A673 (cell line): ENCODE measurements around the gene PFN3. TPM values are rescaled to one million over a fixed set of nuclear protein-coding genes. Genes with fewer than 3 reads are reported as not detected.
A peak's percentile ranks its signal among the peaks of the same experiment; 100 is the strongest.

ENCODE experiments used
- BruUV-seq: library from RNA; stranded (reverse); fragments of 400-500 nt; replicated peaks from 2 replicates; lab custom pipeline; 2021; lab: Mats Ljungman, UMichigan
- CTCF ChIA-PET: fragments of 300-600 bp; sonication (Branson Sonifier 250); formaldehyde crosslinking; loops from one replicate; lab custom pipeline; 2022; ENCODE audit warnings: antibody characterized with exemption; lab: Charles Lee
- POLR2A ChIA-PET: fragments of 300-600 bp; sonication (Branson Sonifier 250); formaldehyde crosslinking; loops from one replicate; lab custom pipeline; 2022; ENCODE audit warnings: antibody characterized with exemption; ENCODE audit not compliant: low non-redundant PET; lab: Charles Lee
- DNase-seq: peaks from one replicate; pipeline ENCODE4 v3.0.0-alpha.2; 2015; ENCODE audit warnings: low spot score
- H3K27ac ChIP-seq: fragments of 200-600 bp; sonication (generic); 2 replicates; pipeline ENCODE4 v1.5.1; 2016; ENCODE audit warnings: mixed run types, low read depth, mild to moderate bottlenecking, mixed read lengths, antibody characterized with exemption, low read length; ENCODE audit not compliant: poor library complexity, severe bottlenecking
- H3K27me3 ChIP-seq: fragments of 200-600 bp; sonication (generic); replicated peaks from 2 replicates; pipeline ENCODE4 v1.6.1; 2017; ENCODE audit warnings: mixed run types, low read depth, mild to moderate bottlenecking, mixed read lengths, antibody characterized with exemption, low read length; ENCODE audit not compliant: insufficient read depth, poor library complexity
- H3K36me3 ChIP-seq: fragments of 200-600 bp; sonication (generic); 2 replicates; pipeline ENCODE4 v1.6.1; 2016; ENCODE audit warnings: mixed run types, mild to moderate bottlenecking, mixed read lengths, antibody characterized with exemption, low read length; ENCODE audit not compliant: insufficient read depth, poor library complexity, severe bottlenecking
- H3K4me1 ChIP-seq: fragments of 200-600 bp; sonication (generic); 2 replicates; pipeline ENCODE4 v1.6.1; 2017; ENCODE audit warnings: mixed run types, mild to moderate bottlenecking, mixed read lengths, antibody characterized with exemption, low read length; ENCODE audit not compliant: insufficient read depth, poor library complexity, severe bottlenecking
- H3K4me3 ChIP-seq: fragments of 200-600 bp; sonication (generic); 2 replicates; pipeline ENCODE4 v1.5.1; 2016; ENCODE audit warnings: low read depth, mixed run types, mild to moderate bottlenecking, mixed read lengths, low read length; ENCODE audit not compliant: poor library complexity, severe bottlenecking
- H3K9me3 ChIP-seq: fragments of 200-600 bp; sonication (generic); 2 replicates; pipeline ENCODE4 v1.6.1; 2016; ENCODE audit warnings: mixed run types, low read depth, mild to moderate bottlenecking, mixed read lengths, antibody characterized with exemption, low read length; ENCODE audit not compliant: poor library complexity, severe bottlenecking
- EZH2 ChIP-seq: fragments of 200-600 bp; sonication (generic); IDR thresholded peaks from 2 replicates; pipeline ENCODE4 v1.6.1; 2017; ENCODE audit warnings: borderline replicate concordance, low read depth, mild to moderate bottlenecking, mixed read lengths, antibody characterized with exemption, low read length; ENCODE audit not compliant: poor library complexity, severe bottlenecking
- intact Hi-C: fragments of 100-400 bp; cut with micrococcal nuclease; formaldehyde crosslinking; loops from one replicate; pipeline ENCODE4 v1.10.0; 2022; ENCODE audit not compliant: unreplicated experiment
- total RNA-seq: library from RNA; stranded (reverse); gene quantifications from 2 replicates; pipeline ENCODE4 v1.2.3, GENCODE V29; 2021
- TF ChIP-seq, protein P1 (sequence below): fragments of 300-800, 200-600 bp; sonication (generic); conservative IDR thresholded peaks from 2 replicates; pipeline ENCODE4 v1.5.1; 2017; ENCODE audit warnings: low read depth, mild to moderate bottlenecking, antibody characterized with exemption, low read length, moderate library complexity, mixed read lengths

The PFN3 gene
- total RNA-seq, 1 experiment from 2014 or later, result not detected

DNA sequence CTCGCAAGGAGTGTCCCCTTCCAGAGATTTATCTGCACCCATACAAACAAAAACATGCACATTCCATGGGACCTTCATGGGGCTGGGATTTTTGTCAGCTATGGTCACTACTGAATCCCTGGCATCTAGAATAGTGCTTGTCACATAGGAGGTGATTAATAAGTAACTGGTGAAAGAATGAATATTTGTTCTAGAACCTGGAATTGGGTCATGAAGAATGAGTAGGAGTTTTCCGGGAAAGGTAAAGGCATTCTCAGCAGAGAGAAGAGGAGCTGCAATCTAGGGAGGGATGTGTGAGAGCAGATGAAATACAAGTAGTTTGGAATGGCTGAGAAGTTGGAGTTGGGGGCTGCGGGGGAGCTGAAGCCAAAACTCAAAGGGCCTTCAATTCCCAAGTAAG, 46.2 kb downstream of the PFN3 start:
- CTCF ChIA-PET, result no interaction called here
- Histone ChIP-seq H3K4me3 (no peak overlapping the region), H3K4me1 (peaks cover 7% of the 10 kb centered on the region), H3K36me3 (no peaks in the 10 kb centered on the region), H3K27me3 (no peaks in the 10 kb centered on the region), H3K9me3 (no peaks in the 10 kb centered on the region), H3K27ac (no peak overlapping the region)
- no TSS peak for BruUV-seq
- no peak for DNase-seq
- no peak for TF ChIP-seq EZH2
- TF ChIP-seq, protein P1, sequence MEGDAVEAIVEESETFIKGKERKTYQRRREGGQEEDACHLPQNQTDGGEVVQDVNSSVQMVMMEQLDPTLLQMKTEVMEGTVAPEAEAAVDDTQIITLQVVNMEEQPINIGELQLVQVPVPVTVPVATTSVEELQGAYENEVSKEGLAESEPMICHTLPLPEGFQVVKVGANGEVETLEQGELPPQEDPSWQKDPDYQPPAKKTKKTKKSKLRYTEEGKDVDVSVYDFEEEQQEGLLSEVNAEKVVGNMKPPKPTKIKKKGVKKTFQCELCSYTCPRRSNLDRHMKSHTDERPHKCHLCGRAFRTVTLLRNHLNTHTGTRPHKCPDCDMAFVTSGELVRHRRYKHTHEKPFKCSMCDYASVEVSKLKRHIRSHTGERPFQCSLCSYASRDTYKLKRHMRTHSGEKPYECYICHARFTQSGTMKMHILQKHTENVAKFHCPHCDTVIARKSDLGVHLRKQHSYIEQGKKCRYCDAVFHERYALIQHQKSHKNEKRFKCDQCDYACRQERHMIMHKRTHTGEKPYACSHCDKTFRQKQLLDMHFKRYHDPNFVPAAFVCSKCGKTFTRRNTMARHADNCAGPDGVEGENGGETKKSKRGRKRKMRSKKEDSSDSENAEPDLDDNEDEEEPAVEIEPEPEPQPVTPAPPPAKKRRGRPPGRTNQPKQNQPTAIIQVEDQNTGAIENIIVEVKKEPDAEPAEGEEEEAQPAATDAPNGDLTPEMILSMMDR, result no peak
- intact Hi-C loops, result no loop called here
- POLR2A ChIA-PET, result no interaction called here

DNA sequence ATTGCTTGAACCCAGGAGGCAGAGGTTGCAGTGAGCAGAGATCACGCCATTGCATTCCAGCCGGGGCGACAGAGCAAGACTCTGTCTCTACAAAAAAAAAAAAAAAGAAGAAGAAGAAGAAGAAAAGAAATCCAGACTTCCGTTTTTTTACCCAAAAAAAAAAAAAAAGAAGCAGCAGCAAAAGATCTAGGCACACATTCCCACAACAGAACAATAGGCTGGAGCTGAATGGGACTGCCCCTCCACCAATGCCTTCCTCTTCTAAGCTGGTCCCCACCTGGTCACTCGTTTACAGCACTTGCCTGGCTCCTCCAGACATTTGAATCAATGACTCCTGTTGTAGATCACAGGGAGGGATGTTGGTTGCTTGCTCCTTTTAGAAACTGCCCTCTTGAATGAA, 47.4 kb downstream of the PFN3 start:
- H3K9me3 ChIP-seq, result no peaks in the 10 kb centered on the region
- no peak for DNase-seq
- no peak overlapping the region for H3K27ac ChIP-seq
- intact Hi-C loops, result no loop called here
- no TSS peak for BruUV-seq
- TF ChIP-seq, protein P1, result no peak
- no peak for TF ChIP-seq EZH2
- POLR2A ChIA-PET, result no interaction called here
- H3K4me1 ChIP-seq, result peaks cover 8% of the 10 kb centered on the region
- CTCF ChIA-PET, result no interaction called here
- H3K27me3 ChIP-seq, result no peaks in the 10 kb centered on the region
- H3K36me3 ChIP-seq, result no peaks in the 10 kb centered on the region
- no peak overlapping the region for H3K4me3 ChIP-seq

DNA sequence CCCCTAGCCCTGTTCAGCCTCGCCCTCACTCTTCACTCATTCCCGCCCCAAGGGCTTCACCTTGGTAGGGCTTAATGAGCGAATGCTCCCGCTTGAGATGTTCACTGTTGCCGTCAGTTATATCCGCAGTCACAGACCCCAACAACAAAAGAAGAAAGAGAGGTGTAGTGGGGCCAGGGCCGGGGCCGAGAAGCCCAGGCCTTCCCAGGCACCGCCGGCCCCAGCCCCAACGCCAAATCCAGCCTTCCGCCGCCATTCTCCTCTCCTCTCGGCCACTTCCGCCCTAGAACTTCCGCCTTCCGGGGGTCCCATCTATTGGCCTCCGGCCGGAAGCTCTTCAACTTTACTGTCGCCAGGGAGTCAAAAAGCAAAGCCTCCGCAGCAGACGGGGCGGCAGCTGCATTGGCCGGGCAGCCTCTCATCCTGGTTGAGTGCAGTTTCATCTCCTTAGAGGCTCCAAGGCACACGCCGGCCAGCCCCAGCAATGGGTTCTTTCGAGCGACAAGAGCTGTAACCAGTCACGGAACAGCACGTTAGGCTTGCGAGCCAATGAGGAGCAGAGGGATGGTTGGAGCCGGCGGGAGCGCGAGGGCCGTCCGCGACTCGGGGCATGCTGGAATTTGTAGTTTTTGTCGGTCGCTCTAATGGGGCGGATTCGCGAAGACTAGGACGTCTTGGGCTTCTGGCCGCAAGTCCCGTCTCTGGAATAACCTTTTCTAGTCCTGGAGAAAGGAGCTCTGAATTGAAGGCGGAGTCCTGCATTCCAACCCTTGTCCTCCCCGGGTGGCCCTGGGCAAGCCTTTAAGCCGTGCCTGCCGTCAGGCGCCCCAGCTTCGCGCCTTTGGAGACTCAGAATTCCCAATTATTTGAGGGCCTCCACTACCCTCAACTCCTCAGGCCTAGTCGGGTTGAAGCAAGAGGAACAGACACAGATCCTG, 48.8 kb downstream of the PFN3 start, which contains the start of gene LMAN2:
Gene LMAN2, minus strand, starts transcription at position 277 of the 938 bp plus-strand sequence. Its CDS starts 21 bp downstream, at position 256.
- Histone ChIP-seq H3K27me3 (no peaks in the 10 kb centered on the region), H3K27ac (peak within 1 kb of the TSS; percentile 95), H3K4me1 (peaks cover 8% of the 10 kb centered on the region), H3K9me3 (no peaks in the 10 kb centered on the region), H3K36me3 (peaks cover 10% of the 10 kb centered on the region), H3K4me3 (peak within 1 kb of the TSS; percentile 88)
- BruUV-seq, result no TSS peak
- ChIA-PET POLR2A (interaction anchor here (0.5 to 0.6 kb wide), 2 partner anchors 23 to 75 kb away, joined by 3 to 13 read pairs; partner anchors contain the start of gene GRK6), CTCF (interaction anchor here (0.7 kb wide), 1 partner anchor 41 kb away, joined by 3 read pairs; no protein-coding TSS in a partner anchor)
- DNase-seq, result peak; percentile 94
- TF ChIP-seq, protein P1, result no peak
- TF ChIP-seq EZH2, result no peak
- intact Hi-C loops, result no loop called here
